HS-27A (cell line): ENCODE measurements around the gene KRT13.
A peak's percentile ranks its signal among the peaks of the same experiment; 100 is the strongest.

Experiments
- DNase-seq: peaks from one replicate; pipeline ENCODE4 v3.0.0-alpha.2; 2012; ENCODE audit warnings: low read depth, missing footprints

The KRT13 gene

GRCh38 chr17:41537614-41537954 is 32.2 kb upstream of the KRT13 start:
- no peak for DNase-seq

GRCh38 chr17:41536741-41537613 is 31.6 kb upstream of the KRT13 start:
- no peak for DNase-seq

GRCh38 chr17:41535764-41536481 is 30.5 kb upstream of the KRT13 start:
- no peak for DNase-seq

GRCh38 chr17:41534899-41535546 is 29.6 kb upstream of the KRT13 start:
- no peak for DNase-seq

DNA sequence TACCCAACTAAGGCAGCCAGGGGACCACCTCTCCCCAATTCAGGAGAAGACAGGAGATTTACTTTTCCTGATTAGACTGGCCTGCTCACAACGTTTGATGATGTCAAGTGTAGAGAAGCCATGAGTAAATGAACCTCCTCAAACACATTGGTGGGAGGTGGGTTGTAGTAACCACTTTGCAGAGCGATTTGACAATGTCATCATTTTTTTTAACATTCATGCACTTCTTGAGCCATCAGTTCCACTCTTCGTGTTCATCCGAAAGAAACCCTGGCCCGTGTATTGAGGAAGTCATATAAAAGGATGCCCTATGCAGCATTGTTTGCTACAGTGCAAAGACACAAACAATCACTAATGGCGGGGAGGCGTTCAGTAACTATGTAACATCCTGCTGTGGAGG is 28.2 kb upstream of the KRT13 start:
- no peak for DNase-seq

- DNase-seq, result no peak
These were observed 27.6 kb upstream of the KRT13 start for GRCh38 chr17:41532947-41533570.

- no peak for DNase-seq
These were observed 26.6 kb upstream of the KRT13 start for GRCh38 chr17:41531993-41532392.

DNA sequence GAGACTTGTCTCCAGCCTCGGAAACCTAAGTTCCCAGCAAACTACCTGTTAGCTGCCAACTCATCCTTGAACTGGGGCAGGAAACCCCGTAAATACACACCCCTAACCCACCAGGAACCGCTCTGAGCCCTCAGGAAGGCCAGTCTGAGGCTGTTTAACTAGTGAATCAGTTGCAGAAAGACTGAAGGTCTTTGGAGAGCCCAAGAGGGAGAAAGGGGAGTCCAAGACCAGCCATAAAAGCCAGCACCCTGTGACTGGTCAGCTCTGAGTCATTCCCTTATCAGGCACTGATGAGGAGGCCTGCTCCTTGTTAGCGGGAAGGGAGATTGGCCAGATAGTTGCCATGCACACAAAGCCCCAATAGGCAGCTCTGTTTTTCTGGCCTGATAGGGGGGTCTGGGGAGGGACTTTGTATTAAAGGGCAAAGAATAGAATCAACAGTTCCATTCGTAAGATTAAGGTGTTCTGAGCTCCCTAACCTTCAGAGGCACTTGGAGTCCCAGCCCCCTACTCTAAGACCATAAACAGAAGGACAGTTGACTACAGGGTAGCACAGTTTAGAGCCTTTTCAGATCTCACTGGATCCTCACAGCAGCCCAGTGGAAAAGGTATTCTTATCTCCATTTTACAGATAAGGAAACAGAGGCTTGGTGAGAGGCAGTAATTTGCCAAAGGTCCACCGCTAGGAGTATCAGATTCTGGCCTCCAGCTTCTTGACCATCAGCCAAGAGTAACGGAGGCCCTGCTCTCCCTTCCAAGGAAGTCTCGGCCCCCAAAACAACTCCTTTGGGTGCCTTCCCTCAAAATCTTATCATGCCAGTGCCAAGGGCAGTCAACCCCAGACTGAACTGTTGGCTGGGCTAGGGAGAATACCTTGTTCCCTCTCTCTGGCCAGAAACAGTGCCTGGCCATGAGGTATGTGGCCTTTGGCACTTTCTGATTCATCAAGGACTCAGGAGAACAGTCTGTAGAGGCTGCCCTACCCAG is 24.9 kb upstream of the KRT13 start:
- peak; percentile 65 for DNase-seq

DNA sequence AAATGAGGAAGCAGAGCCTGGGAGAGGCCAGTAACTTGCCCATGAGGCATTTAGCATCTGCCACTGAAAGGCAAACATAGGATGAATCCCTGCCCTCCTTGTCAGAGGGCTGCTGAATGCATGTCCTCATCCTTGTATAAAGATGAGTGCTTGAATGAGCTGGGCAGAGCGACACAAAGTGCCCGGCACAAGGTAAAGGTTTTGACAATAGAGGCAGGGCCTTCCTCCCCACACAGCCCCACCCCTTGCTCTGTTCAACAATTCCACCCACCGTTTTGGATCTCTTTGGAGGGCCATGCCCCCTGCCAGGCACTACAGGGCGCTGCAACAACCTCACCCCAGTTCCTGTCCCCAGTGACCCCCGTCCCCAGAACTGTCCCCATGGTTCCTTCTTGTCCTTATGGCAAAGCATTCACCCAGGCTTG is 24.1 kb upstream of the KRT13 start:
- DNase-seq, result no peak

DNA sequence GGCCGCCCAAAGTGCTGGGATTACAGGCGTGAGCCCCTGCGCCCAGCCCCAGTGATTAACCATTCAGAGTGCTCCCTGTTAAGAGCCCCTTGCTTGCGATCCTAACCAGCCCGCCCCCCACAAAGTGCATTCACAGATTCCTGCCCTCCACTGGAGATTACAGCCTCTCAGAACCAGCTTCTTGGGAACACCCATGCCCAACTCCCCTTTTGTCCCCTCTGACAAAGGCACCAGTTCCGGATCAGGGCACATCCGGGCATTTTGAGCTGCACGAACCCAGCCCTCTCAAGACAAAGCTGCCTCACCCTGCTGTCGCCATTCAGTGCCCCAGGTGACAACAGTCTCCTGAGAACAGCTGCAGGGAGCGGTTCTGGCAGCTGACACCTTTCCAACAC is 23.5 kb upstream of the KRT13 start:
- no peak for DNase-seq

GRCh38 chr17:41527063-41528023 is 21.9 kb upstream of the KRT13 start:
- DNase-seq, result no peak

GRCh38 chr17:41524261-41524660 is 18.8 kb upstream of the KRT13 start:
- no peak for DNase-seq

DNA sequence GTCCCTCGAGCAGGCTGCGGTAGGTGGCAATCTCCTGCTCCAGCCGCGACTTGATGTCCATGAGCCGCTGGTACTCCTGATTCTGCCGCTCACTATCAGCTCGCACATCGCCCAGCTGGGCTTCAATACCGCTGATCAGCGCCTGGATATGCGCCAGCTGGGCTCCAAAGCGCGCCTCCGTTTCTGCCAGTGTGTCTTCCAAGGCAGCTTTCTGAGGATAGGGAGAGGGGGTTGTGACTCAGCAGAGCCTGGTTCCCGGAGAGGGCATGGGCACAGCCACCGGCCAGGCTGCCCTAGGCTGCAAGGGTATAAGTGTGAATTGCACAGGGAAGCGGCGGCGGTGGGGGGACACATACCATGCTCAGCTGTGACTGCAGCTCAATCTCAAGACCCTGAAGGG is 18.4 kb upstream of the KRT13 start:
- DNase-seq, result no peak

- DNase-seq, result no peak
These were observed 17.8 kb upstream of the KRT13 start for GRCh38 chr17:41523225-41523593.

GRCh38 chr17:41522301-41523224 is 17.2 kb upstream of the KRT13 start:
- DNase-seq, result no peak

- peak; percentile 33 for DNase-seq
These were observed 16.3 kb upstream of the KRT13 start for GRCh38 chr17:41521574-41522261.

DNA sequence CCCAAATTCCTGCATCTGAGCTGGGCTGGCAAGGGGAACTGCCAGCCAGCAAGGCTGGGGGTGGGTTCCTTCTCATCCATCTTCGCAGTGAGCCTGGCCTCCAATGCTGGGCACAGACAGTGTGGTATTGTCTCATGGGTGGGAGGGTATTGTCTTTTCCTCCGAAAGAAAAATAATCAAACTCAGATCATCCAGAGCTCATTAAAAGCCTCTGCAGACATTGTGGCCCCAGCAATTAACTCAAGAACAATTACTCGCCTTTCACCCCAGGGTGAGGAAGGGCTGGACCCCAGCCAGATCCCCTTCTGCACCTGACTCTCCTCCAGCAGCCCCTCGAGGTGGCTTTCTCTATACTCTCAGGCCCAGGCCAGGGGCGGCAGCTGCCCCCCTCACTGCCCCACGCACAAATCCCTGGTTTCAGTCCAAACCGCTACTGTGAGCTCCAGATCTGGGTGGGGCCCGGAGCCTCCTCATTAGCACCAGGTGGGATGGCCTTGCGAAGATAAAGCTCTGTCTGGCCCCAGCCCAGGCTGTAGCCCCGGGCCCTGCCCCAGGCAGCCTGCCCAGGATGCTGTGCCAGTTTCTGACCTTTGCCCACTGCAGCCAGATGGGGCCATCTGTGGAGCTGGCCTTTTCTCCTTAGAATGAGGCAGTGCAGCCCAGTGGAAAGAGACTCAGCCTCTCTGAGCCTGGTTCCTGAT is 15.6 kb upstream of the KRT13 start:
- no peak for DNase-seq
